RWPE2 (cell line): ENCODE measurements around the gene SMAD9.

Experiments used
- ATAC-seq: fragments of 200-7000 bp; cut with Tn5 transposase; 3 replicates; pipeline ENCODE4 v1.9.1; 2021; ENCODE audit warnings: low read depth
- DNase-seq: peaks from one replicate; pipeline ENCODE4 v3.0.0-alpha.2; 2020; ENCODE audit warnings: low spot score
- H3K27ac ChIP-seq: fragments of 450-650 bp; 2 replicates; pipeline ENCODE4 v1.5.1; 2017; ENCODE audit warnings: mild to moderate bottlenecking; ENCODE audit not compliant: poor library complexity, severe bottlenecking
- H3K27me3 ChIP-seq: fragments of 250-450 bp; sonication (Bioruptor Pico); 2 replicates; pipeline ENCODE4 v1.5.1; 2021; ENCODE audit warnings: mild to moderate bottlenecking, moderate library complexity; ENCODE audit not compliant: insufficient read depth, poor library complexity, severe bottlenecking
- H3K36me3 ChIP-seq: fragments of 250-450 bp; sonication (Bioruptor Pico); 2 replicates; pipeline ENCODE4 v1.5.1; 2020; ENCODE audit warnings: low read depth, mild to moderate bottlenecking, moderate library complexity
- H3K4me1 ChIP-seq: fragments of 250-450 bp; sonication (Bioruptor Pico); 2 replicates; pipeline ENCODE4 v1.5.1; 2021; ENCODE audit warnings: mild to moderate bottlenecking, moderate library complexity; ENCODE audit not compliant: insufficient read depth, poor library complexity, severe bottlenecking
- H3K4me3 ChIP-seq: fragments of 250-450 bp; sonication (Bioruptor Pico); 2 replicates; pipeline ENCODE4 v1.5.1; 2021; ENCODE audit warnings: mild to moderate bottlenecking, moderate library complexity; ENCODE audit not compliant: severe bottlenecking
- H3K9me3 ChIP-seq: fragments of 250-450 bp; sonication (Bioruptor Pico); 2 replicates; pipeline ENCODE4 v1.5.1; 2021; ENCODE audit warnings: mild to moderate bottlenecking, moderate library complexity; ENCODE audit not compliant: severe bottlenecking
- TF ChIP-seq, protein P1 (sequence below): fragments of 450-650 bp; IDR thresholded peaks from one replicate; pipeline ENCODE4 v1.5.1; 2017; ENCODE audit warnings: mild to moderate bottlenecking, moderate library complexity; ENCODE audit not compliant: poor library complexity, severe bottlenecking

The SMAD9 gene

DNA sequence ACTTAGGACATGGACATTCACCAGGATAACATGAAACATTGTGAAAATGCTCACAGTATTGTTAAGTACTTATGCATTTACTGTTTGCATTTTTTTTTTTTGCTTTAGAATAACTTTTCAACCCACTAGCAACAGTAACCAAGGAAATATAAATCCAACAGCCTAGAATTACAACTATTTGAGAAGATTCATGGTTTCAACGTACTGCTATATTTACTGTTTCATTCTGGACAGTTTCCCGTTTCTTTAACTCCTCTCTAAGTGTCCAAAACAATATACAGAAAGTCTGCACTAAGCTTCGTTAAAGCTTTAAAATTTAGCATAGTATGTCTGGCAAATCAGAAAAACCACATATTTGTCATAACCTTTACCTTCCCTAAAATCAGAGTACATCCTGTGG lies 2.7 kb downstream of the SMAD9 start:
- TF ChIP-seq, protein P1, sequence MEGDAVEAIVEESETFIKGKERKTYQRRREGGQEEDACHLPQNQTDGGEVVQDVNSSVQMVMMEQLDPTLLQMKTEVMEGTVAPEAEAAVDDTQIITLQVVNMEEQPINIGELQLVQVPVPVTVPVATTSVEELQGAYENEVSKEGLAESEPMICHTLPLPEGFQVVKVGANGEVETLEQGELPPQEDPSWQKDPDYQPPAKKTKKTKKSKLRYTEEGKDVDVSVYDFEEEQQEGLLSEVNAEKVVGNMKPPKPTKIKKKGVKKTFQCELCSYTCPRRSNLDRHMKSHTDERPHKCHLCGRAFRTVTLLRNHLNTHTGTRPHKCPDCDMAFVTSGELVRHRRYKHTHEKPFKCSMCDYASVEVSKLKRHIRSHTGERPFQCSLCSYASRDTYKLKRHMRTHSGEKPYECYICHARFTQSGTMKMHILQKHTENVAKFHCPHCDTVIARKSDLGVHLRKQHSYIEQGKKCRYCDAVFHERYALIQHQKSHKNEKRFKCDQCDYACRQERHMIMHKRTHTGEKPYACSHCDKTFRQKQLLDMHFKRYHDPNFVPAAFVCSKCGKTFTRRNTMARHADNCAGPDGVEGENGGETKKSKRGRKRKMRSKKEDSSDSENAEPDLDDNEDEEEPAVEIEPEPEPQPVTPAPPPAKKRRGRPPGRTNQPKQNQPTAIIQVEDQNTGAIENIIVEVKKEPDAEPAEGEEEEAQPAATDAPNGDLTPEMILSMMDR: no peak
- no peak overlapping the region for H3K27ac ChIP-seq
- no peak overlapping the region for H3K4me3 ChIP-seq
- ATAC-seq (no peak), DNase-seq (no peak)
- no peaks in the 10 kb centered on the region for H3K9me3 ChIP-seq
- H3K4me1 ChIP-seq: no peaks in the 10 kb centered on the region
- peaks cover 3% of the 10 kb centered on the region for H3K27me3 ChIP-seq
- no peaks in the 10 kb centered on the region for H3K36me3 ChIP-seq

DNA sequence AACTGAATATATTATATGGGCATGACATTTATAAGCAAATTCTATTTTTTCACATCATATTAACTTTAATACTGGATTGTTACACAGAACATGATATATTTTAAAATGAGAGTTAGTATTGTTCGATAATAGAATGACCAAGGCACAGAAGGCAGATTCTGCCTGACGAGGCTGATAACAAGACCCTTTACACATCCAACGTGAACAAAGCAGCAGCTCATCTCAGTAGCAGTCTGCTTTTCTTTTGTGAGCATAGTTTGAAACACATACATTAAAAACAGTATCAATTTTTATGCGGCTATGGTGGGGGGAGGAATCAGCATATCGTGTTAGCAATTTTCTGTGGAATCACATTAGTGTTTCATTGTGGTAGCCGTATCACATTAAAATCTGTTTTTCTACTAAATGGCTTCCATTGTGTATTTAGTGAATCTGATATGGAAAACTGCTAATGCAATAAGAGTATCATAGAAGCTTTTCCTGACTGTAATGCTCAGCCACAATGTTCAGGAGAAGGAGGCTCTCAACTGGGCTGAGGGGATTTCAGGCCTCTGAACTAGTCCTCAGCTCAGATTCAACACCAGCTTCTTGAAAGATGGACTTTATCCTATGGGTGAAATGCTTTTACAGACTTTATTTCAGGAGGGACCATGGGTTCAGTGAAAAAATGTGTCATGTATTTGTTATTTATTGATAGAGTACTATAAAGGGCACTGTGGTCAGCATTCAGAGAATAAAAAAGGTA lies 4.0 kb downstream of the SMAD9 start:
- no peaks in the 10 kb centered on the region for H3K4me1 ChIP-seq
- no peaks in the 10 kb centered on the region for H3K36me3 ChIP-seq
- H3K9me3 ChIP-seq: no peaks in the 10 kb centered on the region
- H3K27ac ChIP-seq: no peak overlapping the region
- no peak overlapping the region for H3K4me3 ChIP-seq
- DNase-seq: no peak
- no peak for ATAC-seq
- TF ChIP-seq, protein P1: no peak
- peaks cover 3% of the 10 kb centered on the region for H3K27me3 ChIP-seq

DNA sequence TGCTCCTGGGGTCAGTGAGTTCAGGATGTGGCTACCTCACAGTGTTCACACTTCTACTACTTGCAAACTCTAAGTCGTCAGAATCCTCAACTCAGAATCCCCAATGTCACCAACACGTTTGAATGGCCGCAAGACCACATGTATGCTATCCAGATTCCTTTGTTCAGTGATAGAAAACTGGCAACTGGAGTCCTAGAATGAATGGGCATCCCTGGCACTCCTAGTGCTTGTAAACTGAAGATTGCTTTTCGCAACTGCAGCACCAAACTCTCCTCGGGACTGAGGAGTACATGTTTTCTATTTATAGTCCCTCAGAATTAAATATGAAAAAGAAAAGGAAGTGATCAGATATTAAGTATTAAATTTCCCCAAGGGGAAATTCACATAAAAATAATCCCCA lies 4.9 kb downstream of the SMAD9 start:
- DNase-seq (no peak), ATAC-seq (no peak)
- TF ChIP-seq, protein P1: no peak
- H3K36me3 ChIP-seq: no peaks in the 10 kb centered on the region
- peaks cover 3% of the 10 kb centered on the region for H3K27me3 ChIP-seq
- no peaks in the 10 kb centered on the region for H3K4me1 ChIP-seq
- H3K4me3 ChIP-seq: no peak overlapping the region
- H3K9me3 ChIP-seq: no peaks in the 10 kb centered on the region
- H3K27ac ChIP-seq: no peak overlapping the region

DNA sequence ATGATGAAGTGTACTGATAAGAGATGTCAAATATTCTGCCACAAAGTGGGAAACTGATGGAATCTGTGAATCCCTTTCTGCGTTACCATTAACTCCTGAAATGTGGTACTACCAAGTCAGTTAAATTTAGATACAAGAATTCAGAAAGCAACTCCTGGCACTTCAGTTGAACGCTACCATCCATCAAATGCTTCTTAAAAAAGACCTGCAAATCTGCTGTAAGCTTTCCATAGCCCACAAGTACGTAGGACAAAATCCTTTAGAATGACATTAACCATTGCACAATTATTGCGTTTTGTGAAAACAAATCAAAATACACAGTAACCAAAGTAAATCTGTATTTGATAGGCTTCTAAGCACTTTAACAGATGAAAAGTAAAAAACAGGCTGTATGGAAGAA lies 5.4 kb downstream of the SMAD9 start:
- H3K27ac ChIP-seq: no peak overlapping the region
- no peaks in the 10 kb centered on the region for H3K36me3 ChIP-seq
- TF ChIP-seq, protein P1: no peak
- no peak overlapping the region for H3K4me3 ChIP-seq
- no peaks in the 10 kb centered on the region for H3K4me1 ChIP-seq
- H3K9me3 ChIP-seq: no peaks in the 10 kb centered on the region
- no peak for DNase-seq
- no peak for ATAC-seq
- peaks cover 3% of the 10 kb centered on the region for H3K27me3 ChIP-seq

DNA sequence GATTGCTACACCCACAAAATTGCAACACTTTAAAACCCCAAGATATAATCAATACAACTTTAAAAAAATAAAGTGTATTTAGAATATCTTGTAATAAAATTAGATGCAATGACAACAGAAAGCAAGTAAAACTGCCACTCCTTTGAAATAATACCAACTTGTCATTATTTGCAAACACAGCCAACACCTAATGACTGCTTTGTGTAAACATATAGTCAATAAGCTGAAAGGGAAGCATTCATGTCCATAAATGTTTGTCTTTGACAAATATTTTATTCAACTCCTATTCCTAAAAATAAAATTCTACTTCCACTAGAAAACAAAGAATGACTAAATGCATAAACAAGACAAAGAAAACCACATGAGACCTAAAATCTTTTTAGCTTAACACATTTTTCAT lies 6.6 kb downstream of the SMAD9 start:
- H3K4me1 ChIP-seq: no peaks in the 10 kb centered on the region
- H3K27ac ChIP-seq: no peak overlapping the region
- TF ChIP-seq, protein P1: no peak
- H3K4me3 ChIP-seq: no peak overlapping the region
- no peaks in the 10 kb centered on the region for H3K36me3 ChIP-seq
- H3K27me3 ChIP-seq: no peaks in the 10 kb centered on the region
- DNase-seq (no peak), ATAC-seq (no peak)
- no peaks in the 10 kb centered on the region for H3K9me3 ChIP-seq
